GM19463 (cell line): ENCODE data around the gene RNF44.

Experiments used
- ATAC-seq: cut with Tn5 transposase; IDR thresholded peaks from one replicate; pipeline ENCODE4 v1.9.1; 2021; ENCODE audit warnings: mild to moderate bottlenecking, moderate library complexity; ENCODE audit not compliant: unreplicated experiment

The RNF44 gene

GRCh38 chr5:176481711-176482110 lies 55.5 kb downstream of the RNF44 start:
- no peak for ATAC-seq
